Smooth muscle cell (in vitro differentiated cells): ENCODE data around the gene BPGM. TPM values are rescaled to one million over a fixed set of nuclear protein-coding genes. Genes with fewer than 3 reads are reported as not detected.
A peak's percentile ranks its signal among the peaks of the same experiment; 100 is the strongest.

Source experiments
- DNase-seq: peaks from one replicate; lab custom pipeline; 2025; ENCODE audit not compliant: unreplicated experiment; lab: John Stamatoyannopoulos, UW
- H2AFZ ChIP-seq: fragments of 200-600 bp; sonication (generic); 2 replicates; pipeline ENCODE4 v1.6.0; 2016; ENCODE audit warnings: antibody characterized with exemption, low read depth, mild to moderate bottlenecking
- H3F3A ChIP-seq: fragments of 200-600 bp; sonication (generic); 2 replicates; pipeline ENCODE4 v1.6.0; 2017; ENCODE audit warnings: antibody characterized with exemption, low read depth
- H3K27ac ChIP-seq: fragments of 200-600 bp; sonication (generic); 2 replicates; pipeline ENCODE4 v1.5.1; 2016; ENCODE audit warnings: low read depth, mild to moderate bottlenecking
- H3K27me3 ChIP-seq: fragments of 200-600 bp; sonication (generic); 2 replicates; pipeline ENCODE4 v1.6.1; 2016; ENCODE audit warnings: low read depth, mild to moderate bottlenecking
- H3K36me3 ChIP-seq: fragments of 200-600 bp; sonication (generic); 2 replicates; pipeline ENCODE4 v1.5.1; 2016; ENCODE audit warnings: low read depth
- H3K4me1 ChIP-seq: fragments of 200-600 bp; sonication (generic); 2 replicates; pipeline ENCODE4 v1.5.1; 2016; ENCODE audit warnings: low read depth
- H3K4me2 ChIP-seq: fragments of 200-600 bp; sonication (generic); 2 replicates; pipeline ENCODE4 v1.6.0; 2016; ENCODE audit warnings: mild to moderate bottlenecking
- H3K4me3 ChIP-seq: fragments of 200-600 bp; sonication (generic); 2 replicates; pipeline ENCODE4 v1.5.1; 2016; ENCODE audit warnings: mild to moderate bottlenecking
- H3K79me2 ChIP-seq: fragments of 200-600 bp; sonication (generic); 2 replicates; pipeline ENCODE4 v1.6.0; 2016; ENCODE audit warnings: low read depth, mild to moderate bottlenecking
- H3K9ac ChIP-seq: fragments of 200-600 bp; sonication (generic); 2 replicates; pipeline ENCODE4 v1.6.0; 2016; ENCODE audit warnings: low read depth
- H3K9me3 ChIP-seq: fragments of 200-600 bp; sonication (generic); replicated peaks from 2 replicates; pipeline ENCODE4 v1.5.1; 2016; ENCODE audit warnings: low read depth
- H4K20me1 ChIP-seq: fragments of 200-600 bp; sonication (generic); 2 replicates; pipeline ENCODE4 v1.6.0; 2016; ENCODE audit warnings: low read depth
- CTCF ChIP-seq: fragments of 200-600 bp; sonication (generic); IDR thresholded peaks from 2 replicates; pipeline ENCODE4 v1.5.1; 2017; ENCODE audit warnings: borderline replicate concordance, mild to moderate bottlenecking, antibody characterized with exemption; ENCODE audit not compliant: insufficient read depth, poor library complexity, severe bottlenecking
- WGBS: methylation state at CpG from one replicate; pipeline ENCODE4 v1.1.7; 2016; ENCODE audit warnings: low lambda C conversion rate; 5-methylcytosine and 5-hydroxymethylcytosine counted together
- polyA plus RNA-seq: library from polyadenylated mRNA; unstranded; fragments of >200 nt; fragmentation: Nextera tagmentation; extraction: Ambion mirVana; gene quantifications from 2 replicates; pipeline ENCODE4 v1.2.1, GENCODE V29; 2016
- total RNA-seq: library from RNA; depleted of rRNA; stranded (reverse); fragments of >200 nt; gene quantifications from 2 replicates; pipeline ENCODE4 v1.2.3, GENCODE V29; 2014

The BPGM gene
- total and polyA plus RNA-seq, 2 experiments from 2014 or later = 65.1 to 76.9 TPM

GRCh38 chr7:134623193-134623592 is 23.5 kb upstream of the BPGM start:
- H3K4me2 ChIP-seq = no peak overlapping the region
- no peaks in the 10 kb centered on the region for H4K20me1 ChIP-seq
- H3K36me3 ChIP-seq = no peaks in the 10 kb centered on the region
- H3K4me1 ChIP-seq = peaks cover 3% of the 10 kb centered on the region
- H3K27me3 ChIP-seq = no peaks in the 10 kb centered on the region
- H2AFZ ChIP-seq = no peak overlapping the region
- no peak for DNase-seq
- no peaks in the 10 kb centered on the region for H3K9me3 ChIP-seq
- WGBS = 64% methylated on average over 2 of the region's 2 CpGs
- no peak for TF ChIP-seq CTCF
- H3F3A ChIP-seq = no peaks in the 10 kb centered on the region
- H3K27ac ChIP-seq = no peak overlapping the region
- H3K4me3 ChIP-seq = no peak overlapping the region
- no peaks in the 10 kb centered on the region for H3K79me2 ChIP-seq
- no peak overlapping the region for H3K9ac ChIP-seq

- Histone ChIP-seq H2AFZ (no peak overlapping the region), H3K4me1 (no peaks in the 10 kb centered on the region), H3K9me3 (no peaks in the 10 kb centered on the region), H3K79me2 (no peaks in the 10 kb centered on the region), H3K4me3 (no peak overlapping the region), H3K9ac (peak overlapping the region; percentile 60), H3F3A (no peaks in the 10 kb centered on the region), H3K4me2 (peak overlapping the region; percentile 20), H4K20me1 (no peaks in the 10 kb centered on the region), H3K27me3 (no peaks in the 10 kb centered on the region), H3K27ac (peak overlapping the region; percentile 90), H3K36me3 (no peaks in the 10 kb centered on the region)
- TF ChIP-seq CTCF = no peak
- DNase-seq = no peak
- 30% methylated on average over 3 of the region's 3 CpGs for WGBS
Measured at GRCh38 chr7:134625550-134625949, 21.1 kb upstream of the BPGM start.

GRCh38 chr7:134627109-134627774 is 19.4 kb upstream of the BPGM start:
- H3K4me1 ChIP-seq = no peaks in the 10 kb centered on the region
- no peak overlapping the region for H3K27ac ChIP-seq
- no peak overlapping the region for H3K4me3 ChIP-seq
- no peak overlapping the region for H3K9ac ChIP-seq
- DNase-seq = no peak
- no peak overlapping the region for H2AFZ ChIP-seq
- no peaks in the 10 kb centered on the region for H3K36me3 ChIP-seq
- H3K4me2 ChIP-seq = no peak overlapping the region
- WGBS = 94% methylated on average over 2 of the region's 2 CpGs
- H3F3A ChIP-seq = no peaks in the 10 kb centered on the region
- H3K9me3 ChIP-seq = no peaks in the 10 kb centered on the region
- H4K20me1 ChIP-seq = no peaks in the 10 kb centered on the region
- TF ChIP-seq CTCF = no peak
- no peaks in the 10 kb centered on the region for H3K27me3 ChIP-seq
- H3K79me2 ChIP-seq = no peaks in the 10 kb centered on the region

GRCh38 chr7:134627775-134628153 is 18.9 kb upstream of the BPGM start:
- no peaks in the 10 kb centered on the region for H3F3A ChIP-seq
- H3K4me2 ChIP-seq = no peak overlapping the region
- H3K27me3 ChIP-seq = no peaks in the 10 kb centered on the region
- no peak for DNase-seq
- WGBS = 0% methylated on average over 1 of the region's 1 CpG
- no peak for TF ChIP-seq CTCF
- no peaks in the 10 kb centered on the region for H3K4me1 ChIP-seq
- H3K9me3 ChIP-seq = no peaks in the 10 kb centered on the region
- no peak overlapping the region for H3K27ac ChIP-seq
- no peaks in the 10 kb centered on the region for H3K36me3 ChIP-seq
- H4K20me1 ChIP-seq = no peaks in the 10 kb centered on the region
- no peaks in the 10 kb centered on the region for H3K79me2 ChIP-seq
- H2AFZ ChIP-seq = no peak overlapping the region
- no peak overlapping the region for H3K4me3 ChIP-seq
- no peak overlapping the region for H3K9ac ChIP-seq
